ENCODE measurements around the gene TMEM9. TPM values are rescaled to one million over a fixed set of nuclear protein-coding genes. Genes with fewer than 3 reads are reported as not detected.

TMEM9 gene
- total and polyA plus RNA-seq, 2 experiments from 2014 or later, result 70.3 to 81.0 TPM

GRCh38 chr1:201115390-201115937 lies 38.8 kb downstream of the TMEM9 start:
- Histone ChIP-seq H3K4me3 (no peak overlapping the region), H4K20me1 (ENCODE audit: insufficient read depth) (no peaks in the 10 kb centered on the region), H3K79me2 (ENCODE audit: insufficient read depth) (no peaks in the 10 kb centered on the region), H2AFZ (no peak overlapping the region), H3K9me3 (ENCODE audit: low read depth) (no peaks in the 10 kb centered on the region), H3F3A (ENCODE audit: insufficient read depth) (no peaks in the 10 kb centered on the region), H3K9ac (no peak overlapping the region), H3K27ac (no peak overlapping the region), H3K9me2 (ENCODE audit: insufficient read depth) (no peaks in the 10 kb centered on the region), H3K36me3 (ENCODE audit: low read depth) (no peaks in the 10 kb centered on the region), H3K4me2 (ENCODE audit: unreplicated experiment) (no peak overlapping the region), H3K4me1 (ENCODE audit: insufficient read depth) (no peaks in the 10 kb centered on the region), H3K27me3 (replicated peaks; ENCODE audit: insufficient read depth) (no peaks in the 10 kb centered on the region; the same call in 1 of the 2 replicates)
- DNase-seq, result no peak
- in situ Hi-C loops (cut with MboI), result no loop called here
- TF ChIP-seq EZH2 (IDR thresholded peaks at IDR 0.05; ENCODE audit: insufficient read depth, poor library complexity, severe bottlenecking) (no peak), EZH2phosphoT487 (IDR thresholded peaks at IDR 0.05; ENCODE audit: insufficient read depth, low read depth) (no peak)
- WGBS, 2 experiments (ENCODE audit: low coverage in 1 of 2, low lambda C conversion rate in 2 of 2, missing lambda C conversion rate in 2 of 2), result 96 to 99% methylated on average over 15 to 25 of the region's 25 CpGs

GRCh38 chr1:201114245-201115131 lies 39.8 kb downstream of the TMEM9 start:
- no peaks in the 10 kb centered on the region for H3F3A ChIP-seq (ENCODE audit: insufficient read depth)
- peak overlapping the region; percentile 90 for H2AFZ ChIP-seq
- no peaks in the 10 kb centered on the region for H3K9me2 ChIP-seq (ENCODE audit: insufficient read depth)
- DNase-seq, result peak; percentile 97
- H3K4me3 ChIP-seq, result peak overlapping the region; percentile 75
- H3K9me3 ChIP-seq (ENCODE audit: low read depth), result no peaks in the 10 kb centered on the region
- H3K27ac ChIP-seq, result no peak overlapping the region
- H3K9ac ChIP-seq, result peak overlapping the region; percentile 60
- no peaks in the 10 kb centered on the region; the same call in 1 of the 2 replicates for H3K27me3 ChIP-seq (replicated peaks; ENCODE audit: insufficient read depth)
- no peaks in the 10 kb centered on the region for H3K4me1 ChIP-seq (ENCODE audit: insufficient read depth)
- H3K79me2 ChIP-seq (ENCODE audit: insufficient read depth), result no peaks in the 10 kb centered on the region
- no peaks in the 10 kb centered on the region for H3K36me3 ChIP-seq (ENCODE audit: low read depth)
- peak overlapping the region; percentile 67 for H3K4me2 ChIP-seq (ENCODE audit: unreplicated experiment)
- 2% methylated on average over 53 to 88 of the region's 88 CpGs for WGBS, 2 experiments (ENCODE audit: low coverage in 1 of 2, low lambda C conversion rate in 2 of 2, missing lambda C conversion rate in 2 of 2)
- in situ Hi-C loops (cut with MboI), result no loop called here
- H4K20me1 ChIP-seq (ENCODE audit: insufficient read depth), result no peaks in the 10 kb centered on the region
- no peak for TF ChIP-seq EZH2phosphoT487 (IDR thresholded peaks at IDR 0.05; ENCODE audit: insufficient read depth, low read depth)
- TF ChIP-seq EZH2 (IDR thresholded peaks at IDR 0.05; ENCODE audit: insufficient read depth, poor library complexity, severe bottlenecking), result no peak

DNA sequence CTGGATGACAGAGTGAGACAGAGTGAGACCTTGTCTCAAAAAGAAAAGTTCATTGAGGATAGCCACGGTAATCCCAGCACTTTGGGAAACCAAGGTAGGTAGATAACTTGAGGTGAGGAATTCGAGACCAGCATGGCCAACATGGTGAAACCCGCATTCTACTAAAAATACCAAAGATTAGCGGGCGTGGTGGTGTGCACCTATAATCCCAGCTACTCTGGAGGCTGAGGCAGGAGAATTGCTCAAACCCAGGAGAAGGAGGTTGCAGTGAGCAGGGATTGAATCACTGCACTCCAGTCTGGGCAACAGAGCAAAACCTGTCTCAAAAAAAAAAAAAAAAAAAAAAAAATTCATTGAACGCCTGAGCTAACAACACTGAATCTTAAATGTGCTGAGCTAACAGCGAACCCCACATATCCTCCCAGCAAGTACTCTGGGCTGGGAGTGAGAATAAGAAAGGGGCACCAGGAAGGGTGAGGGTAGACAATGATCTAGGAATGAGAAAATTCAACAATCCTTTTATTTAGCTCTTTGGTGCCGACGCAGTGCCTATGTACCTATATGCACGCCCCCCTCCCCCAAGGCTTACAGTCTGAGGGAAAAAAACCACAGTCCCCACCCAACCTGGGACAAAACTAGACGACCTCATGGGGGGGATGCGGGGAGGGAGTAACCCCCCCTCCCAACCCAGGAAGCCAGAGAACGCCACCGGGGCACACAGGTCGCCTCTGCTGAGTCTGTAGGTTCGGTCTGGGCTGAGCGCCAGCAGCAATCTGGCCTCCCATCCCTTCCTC lies 40.6 kb downstream of the TMEM9 start:
- H3K36me3 ChIP-seq (ENCODE audit: low read depth), result no peaks in the 10 kb centered on the region
- H2AFZ ChIP-seq, result peak overlapping the region; percentile 90; the same call in 1 of the 2 replicates
- in situ Hi-C loops (cut with MboI), result no loop called here
- no peaks in the 10 kb centered on the region for H4K20me1 ChIP-seq (ENCODE audit: insufficient read depth)
- H3K4me3 ChIP-seq, result peak overlapping the region; percentile 75
- H3F3A ChIP-seq (ENCODE audit: insufficient read depth), result no peaks in the 10 kb centered on the region
- TF ChIP-seq EZH2 (IDR thresholded peaks at IDR 0.05; ENCODE audit: insufficient read depth, poor library complexity, severe bottlenecking), result no peak
- no peak for TF ChIP-seq EZH2phosphoT487 (IDR thresholded peaks at IDR 0.05; ENCODE audit: insufficient read depth, low read depth)
- no peak for DNase-seq
- H3K9me2 ChIP-seq (ENCODE audit: insufficient read depth), result no peaks in the 10 kb centered on the region
- H3K4me1 ChIP-seq (ENCODE audit: insufficient read depth), result no peaks in the 10 kb centered on the region
- H3K27me3 ChIP-seq (replicated peaks; ENCODE audit: insufficient read depth), result no peaks in the 10 kb centered on the region; the same call in 1 of the 2 replicates
- no peak overlapping the region for H3K9ac ChIP-seq
- no peaks in the 10 kb centered on the region for H3K9me3 ChIP-seq (ENCODE audit: low read depth)
- H3K27ac ChIP-seq, result no peak overlapping the region
- H3K4me2 ChIP-seq (ENCODE audit: unreplicated experiment), result peak overlapping the region; percentile 67
- no peaks in the 10 kb centered on the region for H3K79me2 ChIP-seq (ENCODE audit: insufficient read depth)
- WGBS, 2 experiments (ENCODE audit: low coverage in 1 of 2, low lambda C conversion rate in 2 of 2, missing lambda C conversion rate in 2 of 2), result 31% methylated on average over 16 to 17 of the region's 17 CpGs

GRCh38 chr1:201112926-201113325 lies 41.3 kb downstream of the TMEM9 start:
- Histone ChIP-seq H3F3A (ENCODE audit: insufficient read depth) (no peaks in the 10 kb centered on the region), H3K9me2 (ENCODE audit: insufficient read depth) (no peaks in the 10 kb centered on the region), H3K36me3 (ENCODE audit: low read depth) (no peaks in the 10 kb centered on the region), H3K79me2 (ENCODE audit: insufficient read depth) (no peaks in the 10 kb centered on the region), H3K4me3 (no peak overlapping the region), H3K9ac (no peak overlapping the region), H2AFZ (no peak overlapping the region), H4K20me1 (ENCODE audit: insufficient read depth) (no peaks in the 10 kb centered on the region), H3K27me3 (replicated peaks; ENCODE audit: insufficient read depth) (no peaks in the 10 kb centered on the region; the same call in 1 of the 2 replicates), H3K4me2 (ENCODE audit: unreplicated experiment) (no peak overlapping the region), H3K9me3 (ENCODE audit: low read depth) (no peaks in the 10 kb centered on the region), H3K4me1 (ENCODE audit: insufficient read depth) (no peaks in the 10 kb centered on the region), H3K27ac (no peak overlapping the region)
- DNase-seq, result no peak
- 63 to 68% methylated on average over 3 of the region's 3 CpGs for WGBS, 2 experiments (ENCODE audit: low coverage in 1 of 2, low lambda C conversion rate in 2 of 2, missing lambda C conversion rate in 2 of 2)
- TF ChIP-seq EZH2 (IDR thresholded peaks at IDR 0.05; ENCODE audit: insufficient read depth, poor library complexity, severe bottlenecking), result no peak
- TF ChIP-seq EZH2phosphoT487 (IDR thresholded peaks at IDR 0.05; ENCODE audit: insufficient read depth, low read depth), result no peak
- in situ Hi-C loops (cut with MboI), result no loop called here
